Measurements from ENCODE around the gene ZNF646.

DNA sequence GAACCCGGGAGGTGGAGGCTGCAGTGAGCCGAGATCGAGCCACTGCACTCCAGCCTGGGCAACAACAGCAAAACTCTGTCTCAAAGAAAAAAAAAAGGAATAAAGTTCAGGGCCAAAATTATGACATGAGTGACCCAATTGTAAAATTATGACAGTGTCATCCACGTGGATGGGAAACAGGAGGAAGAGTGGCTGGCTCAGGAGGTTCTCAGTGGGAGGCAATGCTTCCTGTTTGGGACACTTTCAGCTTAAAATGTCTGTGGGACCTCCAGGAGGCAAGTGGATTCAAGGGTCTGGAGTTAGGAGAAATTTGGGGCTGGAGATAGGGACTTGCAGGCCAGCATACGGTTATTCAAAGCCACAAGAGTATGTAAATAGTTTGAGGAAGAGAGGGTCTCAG lies 48.9 kb upstream of the ZNF646 start:
- TF ChIP-seq, protein P1, sequence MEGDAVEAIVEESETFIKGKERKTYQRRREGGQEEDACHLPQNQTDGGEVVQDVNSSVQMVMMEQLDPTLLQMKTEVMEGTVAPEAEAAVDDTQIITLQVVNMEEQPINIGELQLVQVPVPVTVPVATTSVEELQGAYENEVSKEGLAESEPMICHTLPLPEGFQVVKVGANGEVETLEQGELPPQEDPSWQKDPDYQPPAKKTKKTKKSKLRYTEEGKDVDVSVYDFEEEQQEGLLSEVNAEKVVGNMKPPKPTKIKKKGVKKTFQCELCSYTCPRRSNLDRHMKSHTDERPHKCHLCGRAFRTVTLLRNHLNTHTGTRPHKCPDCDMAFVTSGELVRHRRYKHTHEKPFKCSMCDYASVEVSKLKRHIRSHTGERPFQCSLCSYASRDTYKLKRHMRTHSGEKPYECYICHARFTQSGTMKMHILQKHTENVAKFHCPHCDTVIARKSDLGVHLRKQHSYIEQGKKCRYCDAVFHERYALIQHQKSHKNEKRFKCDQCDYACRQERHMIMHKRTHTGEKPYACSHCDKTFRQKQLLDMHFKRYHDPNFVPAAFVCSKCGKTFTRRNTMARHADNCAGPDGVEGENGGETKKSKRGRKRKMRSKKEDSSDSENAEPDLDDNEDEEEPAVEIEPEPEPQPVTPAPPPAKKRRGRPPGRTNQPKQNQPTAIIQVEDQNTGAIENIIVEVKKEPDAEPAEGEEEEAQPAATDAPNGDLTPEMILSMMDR (IDR thresholded peaks at IDR 0.05; ENCODE audit: low read length) = no peak
- TF ChIP-seq EZH2phosphoT487 (IDR thresholded peaks at IDR 0.05; ENCODE audit: low read length) (no peak), EZH2 (optimal IDR thresholded peaks at IDR 0.05; ENCODE audit: low read depth, low read length) (no peak)

All from MM.1S (cell line).